Kidney (tissue), 14 donors: ENCODE results near the gene CADPS2. TPM values are rescaled to one million over a fixed set of nuclear protein-coding genes. Genes with fewer than 3 reads are reported as not detected.
A peak's percentile ranks its signal among the peaks of the same experiment; 100 is the strongest.

Source experiments
- DNase-seq, 5 donors: peaks; one replicate each; pipeline ENCODE4 v3.0.0-alpha.2; 2013 to 2020
- FAIRE-seq: peaks from 2 replicates; lab custom pipeline; 2012; peaks lifted over from hg19 to GRCh38; lab: Jason Lieb, UNC
- H3K27ac ChIP-seq, 2 donors: one replicate each; pipeline ENCODE4 v1.7.0; 2013; ENCODE audit warnings: low read depth in 2 of 2, low read length in 2 of 2, inconsistent platforms in 1 of 2
- H3K27me3 ChIP-seq: one replicate; pipeline ENCODE4 v1.7.1; 2013; ENCODE audit warnings: low read length, inconsistent platforms; ENCODE audit not compliant: control insufficient read depth, insufficient read depth
- H3K36me3 ChIP-seq, 3 donors: one replicate each; pipeline versions ENCODE4 v1.7.0 to v1.7.1; 2013; ENCODE audit warnings: low read length in 3 of 3, control low read depth in 1 of 3, inconsistent platforms in 1 of 3; ENCODE audit not compliant: insufficient read depth in 3 of 3, control insufficient read depth in 2 of 3
- H3K4me1 ChIP-seq, 3 donors: one replicate each; pipeline versions ENCODE4 v1.7.0 to v1.7.1; 2013; ENCODE audit warnings: low read length in 3 of 3, inconsistent platforms in 1 of 3, low read depth in 1 of 3; ENCODE audit not compliant: control insufficient read depth in 2 of 3, insufficient read depth in 2 of 3
- H3K4me3 ChIP-seq, 3 donors: one replicate each; pipeline versions ENCODE4 v1.7.0 to v1.8.1; 2013; ENCODE audit warnings: low read length in 3 of 3, control low read depth in 1 of 3, inconsistent platforms in 1 of 3
- H3K9ac ChIP-seq, 3 donors: one replicate each; pipeline versions ENCODE4 v1.7.0 to v1.7.1; 2013; ENCODE audit warnings: low read length in 3 of 3, control low read depth in 1 of 3, inconsistent platforms in 1 of 3
- H3K9me3 ChIP-seq, 3 donors: one replicate each; pipeline versions ENCODE4 v1.7.0 to v1.7.1; 2013; ENCODE audit warnings: low read length in 3 of 3, control low read depth in 1 of 3, inconsistent platforms in 1 of 3; ENCODE audit not compliant: control insufficient read depth in 2 of 3, insufficient read depth in 1 of 3
- intact Hi-C: fragments of 100-400 bp; cut with DNase I; formaldehyde crosslinking; loops from one replicate; pipeline ENCODE4 v1.11.1; 2022
- polyA plus RNA-seq: library from polyadenylated mRNA; stranded (reverse); fragments of 350-450 nt; fragmentation: Illumina TruSeq; extraction: RNeasy Lipid Tissue Mini Kit (QIAGEN cat#74804); gene quantifications from one replicate; pipeline ENCODE4 v1.2.3, GENCODE V29; 2014; ENCODE audit warnings: low read depth, low replicate concordance; ENCODE audit not compliant: insufficient read depth
- total RNA-seq: library from RNA; stranded (reverse); fragmentation: NEBNext Ultra II Directional; extraction: Animal tissue kit (Norgen Biotek cat#: 25700); gene quantifications from one replicate; pipeline ENCODE4 v1.2.1, GENCODE V29; 2021
- TF ChIP-seq, protein P1 (sequence below): IDR thresholded peaks from 3 replicates; pipeline ENCODE4 v1.5.1; 2012; ENCODE audit warnings: mild to moderate bottlenecking, moderate library complexity, borderline replicate concordance; ENCODE audit not compliant: insufficient read depth; ENCODE audit errors: extremely low read depth
- donor health status: control.
- donor health status: control.
- donor health status: control.
- donor health status: control.
- donor health status: control.
- donor health status: DM: yes; HTN: yes; CAD: no.
- donor health status: Normal renal cell carcinoma (clear cell type).

The CADPS2 gene
- total and polyA plus RNA-seq, 2 donors from 2014 or later: 33.0 to 39.9 TPM

DNA sequence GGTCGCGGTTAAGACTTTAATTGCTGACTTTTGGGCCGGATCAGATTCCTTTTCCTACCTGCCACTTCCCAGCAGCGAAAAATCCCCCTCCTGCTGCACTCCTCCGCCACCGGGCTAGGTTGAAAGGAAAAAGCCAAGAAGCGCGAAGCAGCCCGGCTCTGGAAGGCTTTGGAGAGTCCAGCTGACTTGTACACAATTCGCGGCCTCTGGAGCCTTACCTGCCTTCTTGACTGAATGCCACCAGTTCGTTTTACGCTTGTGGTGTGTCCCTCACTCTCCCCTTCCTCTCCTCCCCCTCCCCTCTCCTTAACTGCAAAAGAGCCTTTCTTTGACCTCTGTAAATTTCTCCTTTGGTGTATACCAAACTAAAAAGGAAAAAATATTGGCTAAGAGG is 579.0 kb downstream of the CADPS2 start:
- no peaks in the 10 kb centered on the region for H3K9me3 ChIP-seq
- DNase-seq (peak in 3 of 5 donors; percentile 44 to 47 (median 47)), FAIRE-seq (no peak)
- intact Hi-C loops: no loop called here
- H3K4me3 ChIP-seq: no peak overlapping the region
- no peaks in the 10 kb centered on the region for H3K36me3 ChIP-seq
- no peak overlapping the region for H3K27ac ChIP-seq
- TF ChIP-seq, protein P1, sequence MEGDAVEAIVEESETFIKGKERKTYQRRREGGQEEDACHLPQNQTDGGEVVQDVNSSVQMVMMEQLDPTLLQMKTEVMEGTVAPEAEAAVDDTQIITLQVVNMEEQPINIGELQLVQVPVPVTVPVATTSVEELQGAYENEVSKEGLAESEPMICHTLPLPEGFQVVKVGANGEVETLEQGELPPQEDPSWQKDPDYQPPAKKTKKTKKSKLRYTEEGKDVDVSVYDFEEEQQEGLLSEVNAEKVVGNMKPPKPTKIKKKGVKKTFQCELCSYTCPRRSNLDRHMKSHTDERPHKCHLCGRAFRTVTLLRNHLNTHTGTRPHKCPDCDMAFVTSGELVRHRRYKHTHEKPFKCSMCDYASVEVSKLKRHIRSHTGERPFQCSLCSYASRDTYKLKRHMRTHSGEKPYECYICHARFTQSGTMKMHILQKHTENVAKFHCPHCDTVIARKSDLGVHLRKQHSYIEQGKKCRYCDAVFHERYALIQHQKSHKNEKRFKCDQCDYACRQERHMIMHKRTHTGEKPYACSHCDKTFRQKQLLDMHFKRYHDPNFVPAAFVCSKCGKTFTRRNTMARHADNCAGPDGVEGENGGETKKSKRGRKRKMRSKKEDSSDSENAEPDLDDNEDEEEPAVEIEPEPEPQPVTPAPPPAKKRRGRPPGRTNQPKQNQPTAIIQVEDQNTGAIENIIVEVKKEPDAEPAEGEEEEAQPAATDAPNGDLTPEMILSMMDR: no peak
- H3K9ac ChIP-seq: no peak overlapping the region
- H3K27me3 ChIP-seq: peaks cover 79% of the 10 kb centered on the region
- H3K4me1 ChIP-seq: peaks cover 0 to 10% (median 0%) of the 10 kb centered on the region in 3 donors

DNA sequence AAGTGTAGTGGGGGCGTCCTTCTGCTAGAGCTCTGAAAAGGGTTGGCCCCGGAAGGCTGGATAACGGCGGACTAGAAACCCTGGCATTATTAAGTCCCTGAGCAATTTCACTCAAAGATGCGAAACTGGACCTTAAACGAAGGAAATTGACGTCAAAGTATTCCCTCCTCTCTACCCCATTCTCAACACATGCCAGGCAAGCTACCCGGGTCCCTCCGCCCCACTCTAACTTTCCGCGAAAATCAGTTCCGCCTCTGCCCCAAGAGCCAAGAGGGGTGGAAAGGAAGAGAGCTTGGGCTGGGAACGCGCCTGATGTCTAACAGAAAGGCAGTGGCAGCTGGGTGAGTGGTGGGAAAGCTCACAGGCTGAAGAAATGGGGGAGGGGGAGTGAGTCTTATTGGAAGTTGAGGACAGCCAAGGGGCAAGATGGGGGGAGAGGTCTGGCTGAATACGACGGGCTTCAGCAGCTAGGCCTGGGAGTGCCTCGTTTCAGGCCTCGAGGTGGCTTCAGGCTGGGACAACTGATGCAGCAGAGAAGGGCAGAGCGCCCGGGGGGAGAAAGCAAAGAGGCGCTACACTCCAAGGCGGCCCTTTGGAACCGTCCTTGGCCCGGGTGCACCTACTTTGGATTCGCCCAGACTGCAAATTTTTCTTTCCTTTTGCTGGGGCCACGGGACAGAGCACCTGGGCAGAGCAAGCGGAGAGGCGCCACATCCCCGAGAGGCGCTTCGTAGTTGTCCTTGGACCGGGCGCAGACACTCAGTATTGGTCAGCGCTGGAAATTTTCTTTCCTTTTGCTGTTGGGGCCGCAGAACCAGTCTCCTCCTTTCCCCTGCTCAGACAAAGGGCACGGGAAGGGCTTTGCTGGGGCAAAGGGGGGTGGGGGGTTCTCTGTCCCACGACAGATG is 579.7 kb downstream of the CADPS2 start:
- H3K36me3 ChIP-seq: no peaks in the 10 kb centered on the region
- intact Hi-C loops: no loop called here
- TF ChIP-seq, protein P1: no peak
- FAIRE-seq (no peak), DNase-seq (peak in 2 of 5 donors; percentile 24 to 45)
- peaks cover 80% of the 10 kb centered on the region for H3K27me3 ChIP-seq
- H3K9ac ChIP-seq: no peak overlapping the region
- peaks cover 0 to 10% (median 0%) of the 10 kb centered on the region in 3 donors for H3K4me1 ChIP-seq
- no peak overlapping the region for H3K4me3 ChIP-seq
- H3K27ac ChIP-seq: no peak overlapping the region
- no peaks in the 10 kb centered on the region for H3K9me3 ChIP-seq

DNA sequence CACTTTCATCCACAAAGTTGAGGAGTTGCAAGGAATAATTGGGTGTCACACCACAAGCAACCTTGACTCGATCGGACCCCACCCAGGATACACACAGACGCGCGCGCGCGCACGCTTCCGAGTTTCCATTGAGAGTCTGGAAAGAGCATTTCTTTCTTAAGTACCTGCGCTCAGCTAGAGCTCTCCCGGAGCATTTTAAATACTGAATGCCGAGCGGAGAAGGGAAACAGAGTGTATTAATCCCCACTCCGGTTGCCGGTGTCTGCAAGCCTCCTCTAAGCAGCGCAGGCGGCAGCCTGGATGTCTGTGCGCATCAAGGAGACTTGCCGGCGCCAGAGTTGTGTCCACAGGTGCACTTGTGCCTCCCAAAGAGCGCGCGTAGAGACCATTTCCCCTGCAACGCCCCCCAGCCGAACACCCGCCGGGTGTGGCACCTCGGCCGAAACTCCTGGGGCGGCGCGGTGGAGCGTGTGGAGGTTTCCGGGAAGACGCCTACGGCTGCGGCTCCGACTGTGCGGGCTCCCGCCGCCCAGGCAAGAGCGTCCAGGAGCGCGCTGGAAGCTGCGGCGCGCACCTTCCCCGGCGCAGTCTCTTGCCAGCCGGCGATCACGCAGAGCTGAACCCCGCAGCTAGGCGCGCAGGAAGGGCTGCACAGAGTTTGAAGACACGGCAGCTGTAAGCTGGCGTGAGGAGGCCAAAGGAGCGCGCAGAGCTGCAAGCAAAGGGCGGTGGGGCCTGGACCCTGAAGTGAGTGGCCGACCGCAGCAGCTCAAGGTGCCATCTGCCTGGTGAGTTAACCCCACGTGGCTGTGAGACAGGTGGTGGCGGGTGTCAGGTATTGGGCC is 580.6 kb downstream of the CADPS2 start:
- no peaks in the 10 kb centered on the region for H3K36me3 ChIP-seq
- TF ChIP-seq, protein P1: no peak
- peak in 4 of 5 donors; percentile 52 to 58 (median 54) for DNase-seq
- H3K4me3 ChIP-seq: no peak overlapping the region
- FAIRE-seq: no peak
- H3K27me3 ChIP-seq: peaks cover 81% of the 10 kb centered on the region
- no peaks in the 10 kb centered on the region for H3K9me3 ChIP-seq
- intact Hi-C loops: no loop called here
- no peak overlapping the region for H3K9ac ChIP-seq
- no peak overlapping the region for H3K27ac ChIP-seq
- peaks cover 0 to 10% (median 0%) of the 10 kb centered on the region in 3 donors for H3K4me1 ChIP-seq
